Activated naive CD8-positive, alpha-beta T cell treated with anti-CD3 and anti-CD28 coated beads for 36 hours (primary cell): ENCODE data around the gene SLC2A4RG. TPM values are rescaled to one million over a fixed set of nuclear protein-coding genes. Genes with fewer than 3 reads are reported as not detected.

Experiments
- DNase-seq: peaks from one replicate; pipeline ENCODE4 v3.0.0; 2021
- H3K27ac Mint-ChIP-seq: one replicate; pipeline ENCODE4 v1.8.0; 2022; ENCODE audit warnings: mild to moderate bottlenecking, moderate library complexity, mixed read lengths
- H3K27me3 Mint-ChIP-seq: one replicate; pipeline ENCODE4 v1.8.0; 2022; ENCODE audit warnings: mild to moderate bottlenecking, mixed read lengths
- H3K36me3 Mint-ChIP-seq: one replicate; pipeline ENCODE4 v1.8.0; 2021; ENCODE audit warnings: mild to moderate bottlenecking, mixed read lengths
- H3K4me1 Mint-ChIP-seq: one replicate; pipeline ENCODE4 v1.8.0; 2021; ENCODE audit warnings: mixed read lengths
- H3K4me3 Mint-ChIP-seq: one replicate; pipeline ENCODE4 v1.8.0; 2022; ENCODE audit warnings: mild to moderate bottlenecking, moderate library complexity, mixed read lengths
- H3K9me3 Mint-ChIP-seq: one replicate; pipeline ENCODE4 v1.8.0; 2022; ENCODE audit warnings: mixed read lengths
- total RNA-seq, 2 experiments: library from RNA; stranded (reverse); gene quantifications; one replicate each; pipeline ENCODE4 v1.2.3, GENCODE V29; 2021

Gene SLC2A4RG
- 10 to 100 TPM; 25.7 to 29.3 TPM for total RNA-seq

GRCh38 chr20:63739130-63740069, at the start of gene SLC2A4RG:
Gene SLC2A4RG, plus strand, starts transcription at chr20:63739776. Its CDS starts 137 bp downstream, at chr20:63739913.
- Mint-ChIP-seq H3K27me3 (no peaks in the 10 kb centered on the region), H3K27ac (no peak within 1 kb of the TSS), H3K4me1 (peaks cover 18% of the 10 kb centered on the region), H3K9me3 (no peaks in the 10 kb centered on the region), H3K36me3 (peaks cover 1% of the 10 kb centered on the region), H3K4me3 (peak within 1 kb of the TSS; percentile 14)
- peak; percentile 76 for DNase-seq

- no peak overlapping the region for H3K27ac Mint-ChIP-seq
- H3K4me1 Mint-ChIP-seq: peaks cover 6% of the 10 kb centered on the region
- no peak for DNase-seq
- H3K27me3 Mint-ChIP-seq: peaks cover 3% of the 10 kb centered on the region
- no peak overlapping the region for H3K4me3 Mint-ChIP-seq
- no peaks in the 10 kb centered on the region for H3K9me3 Mint-ChIP-seq
- peaks cover 9% of the 10 kb centered on the region for H3K36me3 Mint-ChIP-seq
These were observed 49.3 kb upstream of the SLC2A4RG start for GRCh38 chr20:63690003-63690897.

- H3K4me1 Mint-ChIP-seq: peaks cover 6% of the 10 kb centered on the region
- peaks cover 9% of the 10 kb centered on the region for H3K36me3 Mint-ChIP-seq
- no peak for DNase-seq
- no peaks in the 10 kb centered on the region for H3K9me3 Mint-ChIP-seq
- H3K27me3 Mint-ChIP-seq: peaks cover 3% of the 10 kb centered on the region
- H3K27ac Mint-ChIP-seq: no peak overlapping the region
- H3K4me3 Mint-ChIP-seq: no peak overlapping the region
These were observed 48.5 kb upstream of the SLC2A4RG start for GRCh38 chr20:63690898-63691710.

- H3K4me3 Mint-ChIP-seq: no peak overlapping the region
- no peak for DNase-seq
- H3K27ac Mint-ChIP-seq: no peak overlapping the region
- no peaks in the 10 kb centered on the region for H3K9me3 Mint-ChIP-seq
- peaks cover 3% of the 10 kb centered on the region for H3K27me3 Mint-ChIP-seq
- peaks cover 9% of the 10 kb centered on the region for H3K36me3 Mint-ChIP-seq
- peaks cover 6% of the 10 kb centered on the region for H3K4me1 Mint-ChIP-seq
These were observed 47.7 kb upstream of the SLC2A4RG start for GRCh38 chr20:63691711-63692435.

GRCh38 chr20:63692436-63693082, 47.0 kb upstream of the SLC2A4RG start:
- no peak for DNase-seq
- H3K36me3 Mint-ChIP-seq: peaks cover 9% of the 10 kb centered on the region
- peaks cover 3% of the 10 kb centered on the region for H3K27me3 Mint-ChIP-seq
- no peaks in the 10 kb centered on the region for H3K9me3 Mint-ChIP-seq
- H3K4me1 Mint-ChIP-seq: peaks cover 8% of the 10 kb centered on the region
- no peak overlapping the region for H3K4me3 Mint-ChIP-seq
- no peak overlapping the region for H3K27ac Mint-ChIP-seq

GRCh38 chr20:63693083-63693732, 46.4 kb upstream of the SLC2A4RG start:
- Mint-ChIP-seq H3K27ac (no peak overlapping the region), H3K9me3 (no peaks in the 10 kb centered on the region), H3K4me3 (no peak overlapping the region), H3K27me3 (peaks cover 3% of the 10 kb centered on the region), H3K4me1 (peaks cover 8% of the 10 kb centered on the region), H3K36me3 (peaks cover 9% of the 10 kb centered on the region)
- DNase-seq: no peak

- Mint-ChIP-seq H3K27me3 (peaks cover 3% of the 10 kb centered on the region), H3K27ac (peak overlapping the region; percentile 77), H3K9me3 (no peaks in the 10 kb centered on the region), H3K4me1 (peaks cover 11% of the 10 kb centered on the region), H3K36me3 (peaks cover 9% of the 10 kb centered on the region), H3K4me3 (peak overlapping the region; percentile 48)
- no peak for DNase-seq
These were observed 45.6 kb upstream of the SLC2A4RG start for GRCh38 chr20:63693733-63694583.

GRCh38 chr20:63694584-63695423, 44.8 kb upstream of the SLC2A4RG start:
- Mint-ChIP-seq H3K27ac (peak overlapping the region; percentile 77), H3K27me3 (peaks cover 3% of the 10 kb centered on the region), H3K9me3 (no peaks in the 10 kb centered on the region), H3K4me3 (no peak overlapping the region), H3K4me1 (peaks cover 13% of the 10 kb centered on the region), H3K36me3 (peaks cover 9% of the 10 kb centered on the region)
- DNase-seq: no peak

- Mint-ChIP-seq H3K9me3 (no peaks in the 10 kb centered on the region), H3K27me3 (peaks cover 3% of the 10 kb centered on the region), H3K4me3 (no peak overlapping the region), H3K27ac (peak overlapping the region; percentile 60), H3K36me3 (peaks cover 9% of the 10 kb centered on the region), H3K4me1 (peaks cover 13% of the 10 kb centered on the region)
- no peak for DNase-seq
These were observed 43.9 kb upstream of the SLC2A4RG start for GRCh38 chr20:63695424-63696305.

GRCh38 chr20:63696306-63696627, 43.3 kb upstream of the SLC2A4RG start:
- H3K27me3 Mint-ChIP-seq: peaks cover 3% of the 10 kb centered on the region
- peaks cover 13% of the 10 kb centered on the region for H3K4me1 Mint-ChIP-seq
- peak; percentile 42 for DNase-seq
- no peaks in the 10 kb centered on the region for H3K9me3 Mint-ChIP-seq
- peaks cover 9% of the 10 kb centered on the region for H3K36me3 Mint-ChIP-seq
- H3K4me3 Mint-ChIP-seq: no peak overlapping the region
- H3K27ac Mint-ChIP-seq: peak overlapping the region; percentile 60

- DNase-seq: no peak
- no peak within 1 kb of the TSS for H3K4me3 Mint-ChIP-seq
These were observed 42.8 kb upstream of the SLC2A4RG start, which contains the start of gene TNFRSF6B for GRCh38 chr20:63696628-63697356. Gene TNFRSF6B, plus strand, starts transcription at chr20:63696652. Its CDS starts 116 bp downstream, at chr20:63696768.

More at GRCh38 chr20:63696628-63697356, 42.8 kb upstream of the SLC2A4RG start, which contains the start of gene TNFRSF6B:
- Mint-ChIP-seq H3K27ac (peak within 1 kb of the TSS; percentile 60), H3K36me3 (peaks cover 9% of the 10 kb centered on the region), H3K27me3 (peaks cover 3% of the 10 kb centered on the region), H3K4me1 (peaks cover 14% of the 10 kb centered on the region), H3K9me3 (no peaks in the 10 kb centered on the region)
